H1 (cell line): ENCODE results near the gene ABI3BP. TPM values are rescaled to one million over a fixed set of nuclear protein-coding genes. Genes with fewer than 3 reads are reported as not detected.

Experiments used
- BCL11A ChIP-seq, 2 experiments: IDR thresholded peaks; one replicate each; pipeline ENCODE4 v1.6.1; 2011; ENCODE audit warnings: low read depth in 2 of 2, low read length in 2 of 2, mild to moderate bottlenecking in 2 of 2
- RBBP5 ChIP-seq: IDR thresholded peaks from 2 replicates; pipeline ENCODE4 v1.7.1; 2012; ENCODE audit warnings: low read depth, mild to moderate bottlenecking, inconsistent platforms, low read length, moderate library complexity, borderline replicate concordance
- SP2 ChIP-seq: IDR thresholded peaks from 2 replicates; pipeline ENCODE4 v1.6.1; 2012; ENCODE audit warnings: mild to moderate bottlenecking, low read length, inconsistent platforms
- YY1 ChIP-seq: IDR thresholded peaks from 2 replicates; pipeline ENCODE4 v1.6.1; 2011; ENCODE audit warnings: low read depth, mild to moderate bottlenecking, low read length
- polyA plus RNA-seq, 7 experiments: library from polyadenylated mRNA; depleted of rRNA in 3 of 7; stranded (reverse) in 5 of 7; unstranded in 2 of 7; fragments of >200 nt in 5 of 7; fragments of 200-250 nt in 2 of 7; gene quantifications; 1 replicate in 5 of 7; 2 replicates in 1 of 7; 4 replicates in 1 of 7; pipeline versions ENCODE4 v1.2.1 to v1.2.3, GENCODE V29; 2011 to 2013; ENCODE audit warnings: missing spikeins in 2 of 7, mixed read lengths in 2 of 7
- total RNA-seq: library from RNA; stranded (reverse); fragmentation: NEBNext Ultra II Directional; extraction: Animal tissue kit (Norgen Biotek cat#: 25700); gene quantifications from 2 replicates; pipeline ENCODE4 v1.2.1, GENCODE V29; 2021

ABI3BP gene
- total and polyA plus RNA-seq, 2 of the 8 experiments (the other 6 are each of a cell fraction or from before 2014, with no cell fraction given) = 0.08 to 0.32 TPM

DNA sequence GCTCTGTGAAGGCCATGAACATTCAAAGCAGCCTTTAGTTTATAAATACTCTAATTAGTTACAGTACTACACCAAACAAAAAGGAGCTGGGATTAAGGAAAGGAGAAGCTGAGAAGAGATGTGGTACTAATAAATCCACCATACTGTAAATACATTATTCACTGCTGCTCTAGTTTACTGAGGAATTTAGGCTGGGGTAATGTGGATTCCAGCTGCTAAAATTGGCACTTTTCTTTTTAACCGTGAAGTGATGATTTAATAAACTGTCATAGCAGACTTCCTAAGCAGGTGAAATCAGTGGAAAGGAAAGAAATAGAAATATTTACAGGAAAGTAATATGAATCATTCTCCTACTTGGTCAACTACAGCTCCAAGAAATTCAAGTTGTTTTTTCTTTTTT is 195.2 kb downstream of the ABI3BP start (continued):
- no peak for TF ChIP-seq YY1
- TF ChIP-seq SP2 = no peak
- TF ChIP-seq BCL11A (IDR thresholded peaks at IDR 0.05; ENCODE audit: low read depth in 2 of 2, low read length in 2 of 2) = no peak
- TF ChIP-seq RBBP5 = no peak
